SK-N-SH treated with all-trans-retinoic acid at 6 μM for 48 hours (cell line): ENCODE results near the gene PEX26.

Experiments
- CSDC2 ChIP-seq: fragments of 250-450 bp; sonication (Bioruptor Pico); IDR thresholded peaks from 2 replicates; pipeline ENCODE4 v1.5.0; 2020; ENCODE audit warnings: mild to moderate bottlenecking, moderate library complexity
- ESRRG ChIP-seq: fragments of 250-450 bp; sonication (Bioruptor Pico); IDR thresholded peaks from 2 replicates; pipeline ENCODE4 v1.6.1; 2021; ENCODE audit warnings: mild to moderate bottlenecking
- RARB ChIP-seq: fragments of 250-450 bp; sonication (Bioruptor Pico); IDR thresholded peaks from 2 replicates; pipeline ENCODE4 v1.8.0; 2021; ENCODE audit warnings: mild to moderate bottlenecking, moderate library complexity
- TOX ChIP-seq: fragments of 250-450 bp; sonication (Bioruptor Pico); IDR thresholded peaks from 2 replicates; pipeline ENCODE4 v1.8.0; 2021; ENCODE audit warnings: mild to moderate bottlenecking, moderate library complexity, borderline replicate concordance
- ZFP30 ChIP-seq: fragments of 450-650 bp; formaldehyde crosslinking; IDR thresholded peaks from 2 replicates; pipeline ENCODE4 v1.5.0; 2022; ENCODE audit warnings: mild to moderate bottlenecking, moderate library complexity
- ZNF70 ChIP-seq: fragments of 450-650 bp; formaldehyde crosslinking; IDR thresholded peaks from 2 replicates; pipeline ENCODE4 v1.5.0; 2020; ENCODE audit warnings: mild to moderate bottlenecking, moderate library complexity
- TF ChIP-seq, protein P1 (sequence below): fragments of 250-450 bp; sonication (Bioruptor Pico); IDR thresholded peaks from 2 replicates; pipeline ENCODE4 v1.8.0; 2020; ENCODE audit warnings: mild to moderate bottlenecking, moderate library complexity, borderline replicate concordance
- TF ChIP-seq, protein P2 (sequence below): fragments of 250-450 bp; sonication (Bioruptor Pico); IDR thresholded peaks from 2 replicates; pipeline ENCODE4 v1.8.0; 2021; ENCODE audit warnings: low read depth, mild to moderate bottlenecking, moderate library complexity, borderline replicate concordance

DNA sequence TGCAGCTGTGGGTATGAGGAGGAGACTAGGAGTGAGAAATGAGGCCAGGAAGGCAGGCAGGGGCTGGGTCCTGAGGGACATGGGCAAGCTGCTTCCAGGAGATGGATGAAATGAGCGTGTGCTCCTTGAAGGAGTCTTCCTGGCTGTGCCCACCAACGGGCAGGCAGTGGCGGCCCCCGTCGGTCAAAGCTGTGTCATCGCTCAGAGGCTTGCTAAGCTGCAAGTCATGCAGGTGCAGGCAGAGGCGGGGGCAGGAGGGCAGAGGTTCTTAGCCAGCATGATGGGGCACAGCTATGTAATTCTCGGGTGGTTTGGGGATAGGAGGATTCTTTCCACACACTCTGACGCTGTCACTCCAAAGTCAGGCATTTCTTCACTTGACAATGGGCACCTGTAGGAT lies 12.5 kb upstream of the PEX26 start:
- TF ChIP-seq, protein P1, sequence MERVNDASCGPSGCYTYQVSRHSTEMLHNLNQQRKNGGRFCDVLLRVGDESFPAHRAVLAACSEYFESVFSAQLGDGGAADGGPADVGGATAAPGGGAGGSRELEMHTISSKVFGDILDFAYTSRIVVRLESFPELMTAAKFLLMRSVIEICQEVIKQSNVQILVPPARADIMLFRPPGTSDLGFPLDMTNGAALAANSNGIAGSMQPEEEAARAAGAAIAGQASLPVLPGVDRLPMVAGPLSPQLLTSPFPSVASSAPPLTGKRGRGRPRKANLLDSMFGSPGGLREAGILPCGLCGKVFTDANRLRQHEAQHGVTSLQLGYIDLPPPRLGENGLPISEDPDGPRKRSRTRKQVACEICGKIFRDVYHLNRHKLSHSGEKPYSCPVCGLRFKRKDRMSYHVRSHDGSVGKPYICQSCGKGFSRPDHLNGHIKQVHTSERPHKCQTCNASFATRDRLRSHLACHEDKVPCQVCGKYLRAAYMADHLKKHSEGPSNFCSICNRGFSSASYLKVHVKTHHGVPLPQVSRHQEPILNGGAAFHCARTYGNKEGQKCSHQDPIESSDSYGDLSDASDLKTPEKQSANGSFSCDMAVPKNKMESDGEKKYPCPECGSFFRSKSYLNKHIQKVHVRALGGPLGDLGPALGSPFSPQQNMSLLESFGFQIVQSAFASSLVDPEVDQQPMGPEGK (CRISPR knock-in tag) = no peak
- TF ChIP-seq TOX (CRISPR knock-in tag) (no peak), ZFP30 (no peak), RARB (CRISPR knock-in tag) (no peak), ESRRG (no peak), CSDC2 (CRISPR knock-in tag) (no peak), ZNF70 (CRISPR knock-in tag) (no peak)
- TF ChIP-seq, protein P2, sequence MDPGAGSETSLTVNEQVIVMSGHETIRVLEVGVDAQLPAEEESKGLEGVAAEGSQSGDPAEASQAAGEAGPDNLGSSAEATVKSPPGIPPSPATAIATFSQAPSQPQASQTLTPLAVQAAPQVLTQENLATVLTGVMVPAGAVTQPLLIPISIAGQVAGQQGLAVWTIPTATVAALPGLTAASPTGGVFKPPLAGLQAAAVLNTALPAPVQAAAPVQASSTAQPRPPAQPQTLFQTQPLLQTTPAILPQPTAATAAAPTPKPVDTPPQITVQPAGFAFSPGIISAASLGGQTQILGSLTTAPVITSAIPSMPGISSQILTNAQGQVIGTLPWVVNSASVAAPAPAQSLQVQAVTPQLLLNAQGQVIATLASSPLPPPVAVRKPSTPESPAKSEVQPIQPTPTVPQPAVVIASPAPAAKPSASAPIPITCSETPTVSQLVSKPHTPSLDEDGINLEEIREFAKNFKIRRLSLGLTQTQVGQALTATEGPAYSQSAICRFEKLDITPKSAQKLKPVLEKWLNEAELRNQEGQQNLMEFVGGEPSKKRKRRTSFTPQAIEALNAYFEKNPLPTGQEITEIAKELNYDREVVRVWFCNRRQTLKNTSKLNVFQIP (CRISPR knock-in tag) = no peak
